Natural killer cell (primary cell): ENCODE measurements around the gene ICA1. TPM values are rescaled to one million over a fixed set of nuclear protein-coding genes. Genes with fewer than 3 reads are reported as not detected.

Source experiments
- ATAC-seq, 3 donors: fragments of 150-1000 bp in 2 of 3; fragments of 200-7000 bp in 1 of 3; cut with Tn5 transposase; 1 replicate in 1 of 3; 2 replicates in 2 of 3; pipeline ENCODE4 v1.10.0; 2021; ENCODE audit warnings: mild to moderate bottlenecking in 2 of 3, moderate library complexity in 2 of 3
- DNase-seq, 2 donors: peaks; one replicate each; pipeline versions ENCODE4 v3.0.0 to v3.0.0-alpha.2; 2013 to 2021; ENCODE audit warnings: mixed read lengths in 1 of 2
- H3K27ac ChIP-seq: one replicate; pipeline ENCODE4 v1.5.1; 2013; ENCODE audit warnings: mild to moderate bottlenecking, low read length
- H3K27me3 ChIP-seq: one replicate; pipeline ENCODE4 v1.6.1; 2013; ENCODE audit warnings: low read length; ENCODE audit not compliant: control insufficient read depth, insufficient read depth
- H3K36me3 ChIP-seq: one replicate; pipeline ENCODE4 v1.6.1; 2013; ENCODE audit warnings: low read length; ENCODE audit not compliant: control insufficient read depth, insufficient read depth
- H3K4me1 ChIP-seq: one replicate; pipeline ENCODE4 v1.6.1; 2013; ENCODE audit warnings: low read length; ENCODE audit not compliant: control insufficient read depth, insufficient read depth
- H3K4me3 ChIP-seq: one replicate; pipeline ENCODE4 v1.5.1; 2013; ENCODE audit warnings: low read length
- H3K9me3 ChIP-seq: one replicate; pipeline ENCODE4 v1.6.1; 2013; ENCODE audit warnings: low read length; ENCODE audit not compliant: control insufficient read depth, insufficient read depth
- H3K27ac Mint-ChIP-seq, 2 donors: one replicate each; pipeline ENCODE4 v1.8.0; 2022; ENCODE audit warnings: mild to moderate bottlenecking in 2 of 2, mixed read lengths in 2 of 2, moderate library complexity in 1 of 2
- H3K27me3 Mint-ChIP-seq, 2 donors: one replicate each; pipeline ENCODE4 v1.8.0; 2022; ENCODE audit warnings: low read depth in 2 of 2, mixed read lengths in 2 of 2
- H3K36me3 Mint-ChIP-seq: one replicate; pipeline ENCODE4 v1.8.0; 2022; ENCODE audit warnings: mixed read lengths
- H3K4me1 Mint-ChIP-seq, 2 donors: one replicate each; pipeline ENCODE4 v1.8.0; 2022; ENCODE audit warnings: mixed read lengths in 2 of 2
- H3K4me3 Mint-ChIP-seq: one replicate; pipeline ENCODE4 v1.8.0; 2022; ENCODE audit warnings: mild to moderate bottlenecking, moderate library complexity, mixed read lengths
- H3K9me3 Mint-ChIP-seq, 2 donors: one replicate each; pipeline ENCODE4 v1.8.0; 2022; ENCODE audit warnings: mixed read lengths in 2 of 2
- CTCF ChIP-seq: fragments of 200-600 bp; IDR thresholded peaks from one replicate; pipeline ENCODE4 v1.8.0; 2022; ENCODE audit warnings: antibody characterized with exemption
- WGBS: methylation state at CpG from one replicate; pipeline ENCODE4 v1.1.7; 2013; ENCODE audit warnings: missing lambda C conversion rate; ENCODE audit not compliant: insufficient coverage; 5-methylcytosine and 5-hydroxymethylcytosine counted together
- intact Hi-C: fragments of 100-400 bp; cut with micrococcal nuclease; formaldehyde crosslinking; loops from one replicate; pipeline ENCODE4 v1.14.2; 2022
- total RNA-seq, 4 donors: library from RNA; stranded (reverse); fragments of 120-200 nt in 1 of 4; gene quantifications; one replicate each; pipeline versions ENCODE4 v1.2.3 to v1.2.4, GENCODE V29; 2013 to 2022

The ICA1 gene
- total RNA-seq, 3 donors from 2014 or later (not counting 1 experiment from before 2014, with no cell fraction given) = 0.75 to 1.9 (median 1.4) TPM

GRCh38 chr7:8286118-8286517, 24.2 kb upstream of the ICA1 start:
- 94% methylated on average over 2 of the region's 2 CpGs for WGBS
- intact Hi-C loops = no loop called here
- Mint-ChIP-seq H3K27ac (no peak overlapping the region), H3K4me1 (no peaks in the 10 kb centered on the region), H3K36me3 (no peaks in the 10 kb centered on the region), H3K9me3 (no peaks in the 10 kb centered on the region), H3K4me3 (no peak overlapping the region), H3K27me3 (peaks cover 9 to 13% of the 10 kb centered on the region in 2 donors)
- Histone ChIP-seq H3K36me3 (no peaks in the 10 kb centered on the region), H3K27ac (no peak overlapping the region), H3K4me1 (no peaks in the 10 kb centered on the region), H3K9me3 (no peaks in the 10 kb centered on the region), H3K27me3 (no peaks in the 10 kb centered on the region), H3K4me3 (no peak overlapping the region)
- DNase-seq = no peak
- TF ChIP-seq CTCF = no peak
- no peak for ATAC-seq

GRCh38 chr7:8285155-8285554, 23.2 kb upstream of the ICA1 start:
- no peak for DNase-seq
- H3K9me3 ChIP-seq = no peaks in the 10 kb centered on the region
- no peak overlapping the region for H3K27ac Mint-ChIP-seq
- H3K4me1 Mint-ChIP-seq = no peaks in the 10 kb centered on the region
- no peaks in the 10 kb centered on the region for H3K9me3 Mint-ChIP-seq
- peaks cover 9 to 13% of the 10 kb centered on the region in 2 donors for H3K27me3 Mint-ChIP-seq
- H3K4me1 ChIP-seq = no peaks in the 10 kb centered on the region
- no peaks in the 10 kb centered on the region for H3K36me3 ChIP-seq
- no peaks in the 10 kb centered on the region for H3K36me3 Mint-ChIP-seq
- H3K27me3 ChIP-seq = no peaks in the 10 kb centered on the region
- H3K27ac ChIP-seq = no peak overlapping the region
- H3K4me3 Mint-ChIP-seq = no peak overlapping the region
- intact Hi-C loops = no loop called here
- ATAC-seq = no peak
- no peak for TF ChIP-seq CTCF
- no peak overlapping the region for H3K4me3 ChIP-seq

GRCh38 chr7:8284606-8285005, 22.6 kb upstream of the ICA1 start:
- no peaks in the 10 kb centered on the region for H3K4me1 ChIP-seq
- Mint-ChIP-seq H3K27ac (no peak overlapping the region), H3K27me3 (peaks cover 9 to 10% of the 10 kb centered on the region in 2 donors), H3K4me3 (no peak overlapping the region), H3K4me1 (no peaks in the 10 kb centered on the region), H3K36me3 (no peaks in the 10 kb centered on the region), H3K9me3 (no peaks in the 10 kb centered on the region)
- H3K36me3 ChIP-seq = no peaks in the 10 kb centered on the region
- H3K9me3 ChIP-seq = no peaks in the 10 kb centered on the region
- H3K27me3 ChIP-seq = no peaks in the 10 kb centered on the region
- ATAC-seq (no peak), DNase-seq (no peak)
- WGBS = 40% methylated on average over 1 of the region's 1 CpG
- intact Hi-C loops = no loop called here
- TF ChIP-seq CTCF = no peak
- H3K4me3 ChIP-seq = no peak overlapping the region
- no peak overlapping the region for H3K27ac ChIP-seq

GRCh38 chr7:8283968-8284367, 22.0 kb upstream of the ICA1 start:
- Mint-ChIP-seq H3K4me3 (no peak overlapping the region), H3K4me1 (no peaks in the 10 kb centered on the region), H3K36me3 (no peaks in the 10 kb centered on the region), H3K9me3 (no peaks in the 10 kb centered on the region), H3K27ac (no peak overlapping the region), H3K27me3 (peaks cover 3 to 10% of the 10 kb centered on the region in 2 donors)
- no peak for ATAC-seq
- 97% methylated on average over 2 of the region's 2 CpGs for WGBS
- H3K4me1 ChIP-seq = no peaks in the 10 kb centered on the region
- no peak for DNase-seq
- no peak for TF ChIP-seq CTCF
- H3K36me3 ChIP-seq = no peaks in the 10 kb centered on the region
- H3K4me3 ChIP-seq = no peak overlapping the region
- H3K27me3 ChIP-seq = no peaks in the 10 kb centered on the region
- H3K9me3 ChIP-seq = no peaks in the 10 kb centered on the region
- intact Hi-C loops = no loop called here
- no peak overlapping the region for H3K27ac ChIP-seq
